Panc1 (cell line): ENCODE measurements around the gene KLHL30. TPM values are rescaled to one million over a fixed set of nuclear protein-coding genes. Genes with fewer than 3 reads are reported as not detected.

Experiments used
- ATAC-seq: fragments of 200-7000 bp; cut with Tn5 transposase; 2 replicates; pipeline ENCODE4 v1.9.1; 2020; ENCODE audit warnings: mild to moderate bottlenecking, moderate library complexity
- BruUV-seq: library from RNA; stranded (reverse); fragments of 400-500 nt; replicated peaks from 2 replicates; lab custom pipeline; 2021; lab: Mats Ljungman, UMichigan
- CTCF ChIA-PET: fragments of 300-600 bp; sonication (Branson Sonifier 250); formaldehyde crosslinking; loops from one replicate; lab custom pipeline; 2022; ENCODE audit warnings: antibody characterized with exemption; lab: Charles Lee
- POLR2A ChIA-PET: fragments of 300-600 bp; sonication (Branson Sonifier 250); formaldehyde crosslinking; loops from one replicate; lab custom pipeline; 2022; ENCODE audit warnings: antibody characterized with exemption; lab: Charles Lee
- DNase-seq: peaks from one replicate; pipeline ENCODE4 v3.0.0-alpha.2; 2010; ENCODE audit warnings: low read depth, low spot score
- H3K27ac ChIP-seq: 2 replicates; pipeline ENCODE4 v1.5.1; 2011; ENCODE audit warnings: mild to moderate bottlenecking, low read length, inconsistent platforms
- H3K27me3 ChIP-seq: fragments of 200-500 bp; sonication (Bioruptor generic); 2 replicates; pipeline ENCODE4 v1.6.0; 2014; ENCODE audit warnings: low read length, inconsistent platforms; ENCODE audit not compliant: control insufficient read depth, insufficient read depth
- H3K36me3 ChIP-seq: fragments of 200-500 bp; sonication (Bioruptor generic); 2 replicates; pipeline ENCODE4 v1.5.1; 2014; ENCODE audit warnings: inconsistent platforms, mild to moderate bottlenecking, low read length, moderate library complexity; ENCODE audit not compliant: control insufficient read depth, insufficient read depth
- H3K4me1 ChIP-seq: 2 replicates; pipeline ENCODE4 v1.5.1; 2011; ENCODE audit warnings: inconsistent platforms, mild to moderate bottlenecking, low read length, moderate library complexity; ENCODE audit not compliant: control insufficient read depth, insufficient read depth
- H3K4me3 ChIP-seq, 2 experiments: 2 replicates each; pipeline ENCODE4 v1.5.1; 2011 to 2012; ENCODE audit warnings: low read depth in 2 of 2, low read length in 2 of 2, mild to moderate bottlenecking in 2 of 2, inconsistent platforms in 1 of 2, moderate library complexity in 1 of 2
- H3K9me3 ChIP-seq: fragments of 200-500 bp; sonication (Bioruptor generic); 2 replicates; pipeline ENCODE4 v1.5.1; 2014; ENCODE audit warnings: low read depth, mild to moderate bottlenecking, inconsistent platforms, low read length, moderate library complexity; ENCODE audit not compliant: control insufficient read depth, insufficient read depth
- CTCF ChIP-seq: fragments of 450-650 bp; IDR thresholded peaks from 2 replicates; pipeline ENCODE4 v1.5.1; 2017; ENCODE audit warnings: mild to moderate bottlenecking
- POLR2AphosphoS5 ChIP-seq: IDR thresholded peaks from 2 replicates; pipeline ENCODE4 v1.6.1; 2012; ENCODE audit warnings: mild to moderate bottlenecking, low read depth, low read length, moderate library complexity
- REST ChIP-seq, 2 experiments: IDR thresholded peaks; 2 replicates each; pipeline ENCODE4 v1.6.1; 2011 to 2012; ENCODE audit warnings: low read depth in 2 of 2, control low read depth in 1 of 2, low read length in 1 of 2, mild to moderate bottlenecking in 1 of 2, moderate library complexity in 1 of 2; ENCODE audit not compliant: insufficient read depth in 1 of 2
- SIN3A ChIP-seq: IDR thresholded peaks from 2 replicates; pipeline ENCODE4 v1.6.1; 2012; ENCODE audit warnings: low read depth, mild to moderate bottlenecking, low read length, moderate library complexity, borderline replicate concordance; ENCODE audit not compliant: insufficient read depth
- TCF7L2 ChIP-seq: IDR thresholded peaks from 2 replicates; pipeline ENCODE4 v1.6.1; 2011; ENCODE audit warnings: mild to moderate bottlenecking, low read depth, low read length, inconsistent platforms
- in situ Hi-C: cut with HindIII; loops from 2 replicates; pipeline ENCODE4 v1.10.0; 2016; ENCODE audit warnings: low sequenced_read_pairs, low pct_unique_long_range_greater_than_20kb
- intact Hi-C: fragments of 100-400 bp; cut with micrococcal nuclease; formaldehyde crosslinking; loops from one replicate; pipeline ENCODE4 v1.10.0; 2022; ENCODE audit not compliant: unreplicated experiment
- total RNA-seq: library from RNA; stranded (reverse); gene quantifications from one replicate; pipeline ENCODE4 v1.2.1, GENCODE V29; 2021; ENCODE audit not compliant: unreplicated experiment

Gene KLHL30
- total RNA-seq, 1 experiment from 2014 or later, result 0.26 TPM

- BruUV-seq, result no TSS peak
- H3K36me3 ChIP-seq, result no peaks in the 10 kb centered on the region
- in situ Hi-C loops (no loop called here), intact Hi-C loops (no loop called here)
- H3K4me3 ChIP-seq, result no peak overlapping the region
- DNase-seq (no peak), ATAC-seq (no peak)
- no peaks in the 10 kb centered on the region for H3K27me3 ChIP-seq
- CTCF ChIA-PET, result no interaction called here
- POLR2A ChIA-PET, result interaction anchor here (0.6 kb wide), 1 partner anchor 8 kb away, joined by 3 read pairs; no protein-coding TSS in a partner anchor
- no peak overlapping the region for H3K27ac ChIP-seq
- H3K4me1 ChIP-seq, result peaks cover 35% of the 10 kb centered on the region
- TF ChIP-seq TCF7L2 (no peak), REST (IDR thresholded peaks at IDR 0.05; ENCODE audit: insufficient read depth in 1 of 2, low read depth in 2 of 2, low read length in 1 of 2) (no peak), SIN3A (no peak), POLR2AphosphoS5 (no peak), CTCF (no peak)
- H3K9me3 ChIP-seq, result no peaks in the 10 kb centered on the region
Measured at GRCh38 chr2:238140721-238141540, 2.5 kb downstream of the KLHL30 start.

GRCh38 chr2:238141541-238142318, 3.3 kb downstream of the KLHL30 start:
- BruUV-seq, result no TSS peak
- Histone ChIP-seq H3K4me1 (peaks cover 35% of the 10 kb centered on the region), H3K4me3 (no peak overlapping the region), H3K9me3 (no peaks in the 10 kb centered on the region), H3K36me3 (no peaks in the 10 kb centered on the region), H3K27ac (peak overlapping the region; percentile 69), H3K27me3 (no peaks in the 10 kb centered on the region)
- POLR2A ChIA-PET, result interaction anchor here (0.6 to 0.7 kb wide), 2 partner anchors 9 to 26 kb away, joined by 3 read pairs; no protein-coding TSS in a partner anchor
- TF ChIP-seq POLR2AphosphoS5 (peak; percentile 57; the same call in 1 of the 2 replicates), TCF7L2 (no peak), SIN3A (no peak), REST (IDR thresholded peaks at IDR 0.05; ENCODE audit: insufficient read depth in 1 of 2, low read depth in 2 of 2, low read length in 1 of 2) (no peak), CTCF (no peak)
- intact Hi-C loops, result no loop called here
- CTCF ChIA-PET, result no interaction called here
- DNase-seq (peak; percentile 47), ATAC-seq (peak; percentile 68)
- in situ Hi-C loops, result no loop called here
